Liver (tissue), 9 donors: ENCODE data around the gene TRMT61A. TPM values are rescaled to one million over a fixed set of nuclear protein-coding genes. Genes with fewer than 3 reads are reported as not detected.

Experiments
- DNase-seq: peaks from one replicate; pipeline ENCODE4 v3.0.0-alpha.2; 2017; ENCODE audit warnings: low spot score
- H3K27ac ChIP-seq, 2 donors: one replicate each; pipeline ENCODE4 v1.7.0; 2013; ENCODE audit warnings: inconsistent platforms in 2 of 2, low read length in 2 of 2, control low read depth in 1 of 2, low read depth in 1 of 2, mild to moderate bottlenecking in 1 of 2
- H3K27me3 ChIP-seq, 4 donors: one replicate each; pipeline versions ENCODE4 v1.6.1 to v1.7.0; 2013; ENCODE audit warnings: low read length in 3 of 4, inconsistent platforms in 1 of 4, mild to moderate bottlenecking in 1 of 4, moderate library complexity in 1 of 4; ENCODE audit not compliant: control insufficient read depth in 4 of 4, insufficient read depth in 4 of 4
- H3K36me3 ChIP-seq, 4 donors: one replicate each; pipeline versions ENCODE4 v1.6.1 to v1.7.0; 2013; ENCODE audit warnings: low read length in 3 of 4, mild to moderate bottlenecking in 3 of 4, low read depth in 1 of 4, moderate library complexity in 1 of 4; ENCODE audit not compliant: control insufficient read depth in 4 of 4, insufficient read depth in 3 of 4
- H3K4me1 ChIP-seq, 4 donors: one replicate each; pipeline versions ENCODE4 v1.6.1 to v1.7.0; 2013; ENCODE audit warnings: low read length in 3 of 4, mild to moderate bottlenecking in 3 of 4, moderate library complexity in 1 of 4; ENCODE audit not compliant: control insufficient read depth in 4 of 4, insufficient read depth in 4 of 4
- H3K4me3 ChIP-seq, 3 donors: one replicate each; pipeline versions ENCODE4 v1.6.1 to v1.7.0; 2013; ENCODE audit warnings: low read length in 3 of 3, control low read depth in 1 of 3, low read depth in 1 of 3, mild to moderate bottlenecking in 1 of 3
- H3K9ac ChIP-seq, 2 donors: one replicate each; pipeline ENCODE4 v1.7.0; 2013; ENCODE audit warnings: low read length in 2 of 2, mild to moderate bottlenecking in 2 of 2, moderate library complexity in 2 of 2, control low read depth in 1 of 2, low read depth in 1 of 2
- H3K9me3 ChIP-seq, 4 donors: one replicate each; pipeline versions ENCODE4 v1.6.1 to v1.7.0; 2013; ENCODE audit warnings: low read length in 3 of 4; ENCODE audit not compliant: control insufficient read depth in 4 of 4
- ATF3 ChIP-seq: IDR thresholded peaks from 2 replicates; pipeline ENCODE4 v1.6.1; 2016; ENCODE audit warnings: antibody characterized with exemption
- CTCF ChIP-seq: fragments of 150-350 bp; IDR thresholded peaks from 2 replicates; pipeline ENCODE4 v1.5.1; 2017; ENCODE audit warnings: improper control_type of control experiment, low read depth, low read length; ENCODE audit not compliant: missing input control
- FOXA1 ChIP-seq: IDR thresholded peaks from 2 replicates; pipeline ENCODE4 v1.6.1; 2016; ENCODE audit warnings: antibody characterized with exemption
- GABPA ChIP-seq, 2 donors: IDR thresholded peaks in 1 of 2; conservative IDR thresholded peaks in 1 of 2; 2 replicates each; pipeline ENCODE4 v1.6.1; 2016; ENCODE audit warnings: antibody characterized with exemption in 2 of 2, mild to moderate bottlenecking in 1 of 2, moderate library complexity in 1 of 2
- HNF4G ChIP-seq: IDR thresholded peaks from 2 replicates; pipeline ENCODE4 v1.6.1; 2016; ENCODE audit warnings: antibody characterized with exemption
- JUND ChIP-seq, 2 donors: IDR thresholded peaks; 2 replicates each; pipeline ENCODE4 v1.6.1; 2016; ENCODE audit warnings: antibody characterized with exemption in 2 of 2
- MAX ChIP-seq: IDR thresholded peaks from 2 replicates; pipeline ENCODE4 v1.6.1; 2016; ENCODE audit warnings: antibody characterized with exemption
- NR2F2 ChIP-seq: IDR thresholded peaks from 2 replicates; pipeline ENCODE4 v1.6.1; 2016; ENCODE audit warnings: antibody characterized with exemption
- RAD21 ChIP-seq, 2 donors: IDR thresholded peaks; 2 replicates each; pipeline ENCODE4 v1.6.1; 2016; ENCODE audit warnings: antibody characterized with exemption in 2 of 2, mild to moderate bottlenecking in 2 of 2
- REST ChIP-seq: IDR thresholded peaks from 2 replicates; pipeline ENCODE4 v1.6.1; 2016; ENCODE audit warnings: antibody characterized with exemption, mild to moderate bottlenecking
- RXRA ChIP-seq, 2 donors: IDR thresholded peaks; 2 replicates each; pipeline ENCODE4 v1.6.1; 2017 to 2018; ENCODE audit warnings: antibody characterized with exemption in 2 of 2, mild to moderate bottlenecking in 1 of 2
- SP1 ChIP-seq: IDR thresholded peaks from 2 replicates; pipeline ENCODE4 v1.6.1; 2018; ENCODE audit warnings: antibody characterized with exemption, mild to moderate bottlenecking
- YY1 ChIP-seq: IDR thresholded peaks from 2 replicates; pipeline ENCODE4 v1.6.1; 2016; ENCODE audit warnings: antibody characterized with exemption, mild to moderate bottlenecking
- ZBTB33 ChIP-seq: IDR thresholded peaks from 2 replicates; pipeline ENCODE4 v1.6.1; 2016; ENCODE audit warnings: antibody characterized with exemption
- WGBS: extraction: QIAGEN DNeasy Blood & Tissue Kit; methylation state at CpG from one replicate; pipeline ENCODE4 v1.1.7; 2013; 5-methylcytosine and 5-hydroxymethylcytosine counted together
- polyA plus RNA-seq, 2 donors: library from polyadenylated mRNA; stranded (reverse) in 1 of 2; unstranded in 1 of 2; fragments of 200-250 nt in 1 of 2; fragments of >200 nt in 1 of 2; fragmentation: Nextera tagmentation in 1 of 2; extraction: Ambion mirVana in 1 of 2; gene quantifications; one replicate each; pipeline versions ENCODE4 v1.2.1 to v1.2.3, GENCODE V29; 2013 to 2015
- total RNA-seq, 2 donors: library from RNA; depleted of rRNA; stranded (reverse); fragments of >200 nt; gene quantifications; one replicate each; pipeline ENCODE4 v1.2.3, GENCODE V29; 2014
- donor health status: healthy.
- donor health status: healthy.
- donor health status: healthy.
- donor health status: healthy.
- donor health status: healthy.

The TRMT61A gene
- total and polyA plus RNA-seq, 4 donors: 4.1 to 8.0 (median 6.5) TPM

- TF ChIP-seq CTCF (no peak), RXRA (IDR thresholded peaks at IDR 0.05) (no peak), RAD21 (IDR thresholded peaks at IDR 0.05) (no peak), GABPA (IDR thresholded peaks at IDR 0.05 in 1 of 2, conservative IDR thresholded peaks at IDR 0.05 in 1 of 2) (no peak), MAX (no peak), NR2F2 (no peak), SP1 (no peak), ZBTB33 (no peak), JUND (IDR thresholded peaks at IDR 0.05) (no peak), YY1 (no peak), ATF3 (no peak), FOXA1 (no peak), HNF4G (no peak), REST (no peak)
- 83% methylated on average over 3 of the region's 3 CpGs for WGBS
- Histone ChIP-seq H3K36me3 (peaks cover 14 to 42% (median 35%) of the 10 kb centered on the region in 4 donors), H3K27ac (no peak overlapping the region), H3K9ac (no peak overlapping the region), H3K27me3 (no peaks in the 10 kb centered on the region), H3K4me1 (no peaks in the 10 kb centered on the region), H3K9me3 (no peaks in the 10 kb centered on the region), H3K4me3 (no peak overlapping the region)
- DNase-seq: no peak
These were observed 48.4 kb upstream of the TRMT61A start for GRCh38 chr14:103480595-103480994.

GRCh38 chr14:103483600-103483999 lies 45.4 kb upstream of the TRMT61A start:
- 81% methylated on average over 5 of the region's 5 CpGs for WGBS
- DNase-seq: no peak
- H3K36me3 ChIP-seq: peaks cover 8 to 32% (median 24%) of the 10 kb centered on the region in 4 donors
- H3K4me1 ChIP-seq: peaks cover 0 to 4% (median 2%) of the 10 kb centered on the region in 4 donors
- no peak overlapping the region for H3K4me3 ChIP-seq
- no peaks in the 10 kb centered on the region for H3K9me3 ChIP-seq
- TF ChIP-seq JUND (IDR thresholded peaks at IDR 0.05): no peak
- TF ChIP-seq MAX: no peak
- no peak for TF ChIP-seq CTCF
- TF ChIP-seq REST: no peak
- no peak for TF ChIP-seq NR2F2
- no peak for TF ChIP-seq RAD21 (IDR thresholded peaks at IDR 0.05)
- no peak for TF ChIP-seq ZBTB33
- no peak overlapping the region for H3K27ac ChIP-seq
- H3K27me3 ChIP-seq: no peaks in the 10 kb centered on the region
- H3K9ac ChIP-seq: no peak overlapping the region
